H1 (cell line): ENCODE data around the gene CDKN2B. TPM values are rescaled to one million over a fixed set of nuclear protein-coding genes. Genes with fewer than 3 reads are reported as not detected.

ENCODE experiments used
- HDAC2 ChIP-seq, 2 experiments: fragments of 300-600 bp in 1 of 2; sonication (generic) in 1 of 2; IDR thresholded peaks; 2 replicates each; pipeline ENCODE4 v1.6.1; 2011 to 2012; ENCODE audit warnings: low read depth in 2 of 2, low read length in 2 of 2, mild to moderate bottlenecking in 2 of 2, moderate library complexity in 2 of 2, borderline replicate concordance in 1 of 2, inconsistent platforms in 1 of 2
- polyA plus RNA-seq, 7 experiments: library from polyadenylated mRNA; depleted of rRNA in 3 of 7; stranded (reverse) in 5 of 7; unstranded in 2 of 7; fragments of >200 nt in 5 of 7; fragments of 200-250 nt in 2 of 7; gene quantifications; 1 replicate in 5 of 7; 2 replicates in 1 of 7; 4 replicates in 1 of 7; pipeline versions ENCODE4 v1.2.1 to v1.2.3, GENCODE V29; 2011 to 2013; ENCODE audit warnings: missing spikeins in 2 of 7, mixed read lengths in 2 of 7
- total RNA-seq: library from RNA; stranded (reverse); fragmentation: NEBNext Ultra II Directional; extraction: Animal tissue kit (Norgen Biotek cat#: 25700); gene quantifications from 2 replicates; pipeline ENCODE4 v1.2.1, GENCODE V29; 2021

CDKN2B gene
- total and polyA plus RNA-seq, 2 of the 8 experiments (the other 6 are each of a cell fraction or from before 2014, with no cell fraction given), result 0.20 to 0.88 TPM

GRCh38 chr9:22053178-22053577 is 44.1 kb upstream of the CDKN2B start (continued):
- no peak for TF ChIP-seq HDAC2 (IDR thresholded peaks at IDR 0.05; ENCODE audit: borderline replicate concordance in 1 of 2, low read depth in 2 of 2, low read length in 2 of 2)
